Activated T-cell treated with anti-CD3 and anti-CD28 coated beads, Interleukin-2, amount 50 U/mL, for 1 hour (primary cell): ENCODE data around the gene TPM4.

Experiments
- DNase-seq: peaks from one replicate; pipeline ENCODE4 v3.0.0-alpha.2; 2020

The TPM4 gene

DNA sequence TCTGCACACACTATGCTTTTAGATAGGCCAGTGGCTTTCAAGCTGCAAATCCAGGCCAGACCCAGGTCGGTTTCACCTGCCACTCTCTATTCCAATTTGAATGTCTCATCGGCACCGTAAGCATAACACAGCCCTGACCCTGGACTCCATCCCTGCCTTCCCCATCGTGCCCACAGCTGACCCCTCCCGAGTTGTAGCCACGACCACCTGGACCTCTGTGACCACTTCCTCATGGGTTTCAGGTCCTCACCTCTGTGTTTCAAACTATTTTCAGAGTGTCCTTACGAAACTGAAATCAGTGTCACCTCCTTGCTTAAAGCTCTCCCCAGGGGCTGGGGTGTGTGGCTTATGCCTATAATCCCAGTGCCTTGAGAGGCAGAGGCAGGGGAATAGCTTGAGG is 58.2 kb downstream of the TPM4 start:
- DNase-seq = no peak

DNA sequence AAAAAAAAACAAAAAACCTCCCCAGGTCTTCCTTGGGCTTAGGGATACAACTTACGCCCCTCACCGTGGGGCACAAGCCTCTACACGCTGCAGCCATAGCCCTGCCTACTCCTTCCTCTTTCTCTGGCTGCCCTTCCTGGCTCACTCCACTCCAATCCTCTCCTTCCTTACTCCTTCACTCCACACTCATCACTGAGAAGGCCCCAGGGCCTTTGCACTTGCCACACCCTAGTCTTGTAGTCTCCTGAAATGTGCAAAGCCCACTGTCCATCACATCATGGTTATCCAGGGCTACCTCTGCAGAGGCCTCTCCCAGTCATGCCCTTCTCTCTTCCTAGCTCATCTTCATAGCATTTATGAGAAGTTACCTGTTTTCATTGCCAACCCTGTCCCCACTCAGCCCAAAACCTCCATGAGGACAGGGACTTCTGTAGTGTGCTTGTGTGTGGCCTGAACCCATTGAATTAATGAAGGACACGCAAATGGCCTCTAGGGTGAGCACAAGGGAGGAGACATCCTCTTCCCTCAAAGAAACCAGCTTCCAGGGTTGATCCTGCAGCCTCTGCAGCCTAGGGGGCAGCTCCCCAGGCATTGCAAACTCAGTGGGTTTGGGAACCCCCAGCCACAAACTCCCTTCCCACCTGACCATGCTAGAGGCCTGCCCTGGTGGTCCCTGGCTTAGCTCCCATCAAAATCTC is 59.3 kb downstream of the TPM4 start:
- DNase-seq = no peak

DNA sequence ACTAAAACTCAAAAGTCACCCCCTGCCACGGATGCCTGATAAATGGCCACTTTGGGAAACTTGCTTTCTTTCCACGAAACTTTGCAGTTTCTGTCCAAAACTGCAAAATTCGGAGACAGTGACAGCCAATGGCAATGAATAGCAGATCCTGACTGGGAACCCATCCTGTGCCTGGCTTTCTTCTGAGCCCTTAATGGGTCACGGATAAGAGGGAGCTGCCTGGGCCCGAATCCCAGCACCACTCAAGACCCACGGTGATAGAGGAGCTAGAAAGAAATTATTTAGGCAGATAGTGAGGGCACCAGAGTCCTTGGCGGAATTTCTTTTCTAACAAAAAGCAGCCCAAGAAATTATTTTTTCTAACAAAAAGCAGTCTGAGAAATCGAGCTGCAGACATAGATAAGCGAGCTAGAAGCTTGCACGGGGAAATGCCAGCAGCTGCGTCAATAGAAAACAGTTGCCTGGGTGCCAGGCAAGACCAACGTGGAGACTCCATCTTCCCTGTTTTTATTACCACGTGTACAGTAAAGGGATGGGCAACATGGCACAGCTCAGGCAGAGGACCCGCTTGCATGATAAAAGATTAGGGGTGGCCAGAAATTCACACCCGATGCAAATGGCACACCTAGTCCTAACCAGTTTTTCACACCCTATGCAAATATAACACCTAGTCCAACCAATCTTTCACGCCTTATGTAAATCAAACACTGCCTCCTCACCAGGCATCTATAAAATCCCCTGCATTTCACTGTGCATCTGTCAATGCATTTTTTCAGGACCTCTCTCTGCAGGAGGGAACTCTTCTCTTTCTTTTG is 60.1 kb downstream of the TPM4 start:
- DNase-seq = no peak

DNA sequence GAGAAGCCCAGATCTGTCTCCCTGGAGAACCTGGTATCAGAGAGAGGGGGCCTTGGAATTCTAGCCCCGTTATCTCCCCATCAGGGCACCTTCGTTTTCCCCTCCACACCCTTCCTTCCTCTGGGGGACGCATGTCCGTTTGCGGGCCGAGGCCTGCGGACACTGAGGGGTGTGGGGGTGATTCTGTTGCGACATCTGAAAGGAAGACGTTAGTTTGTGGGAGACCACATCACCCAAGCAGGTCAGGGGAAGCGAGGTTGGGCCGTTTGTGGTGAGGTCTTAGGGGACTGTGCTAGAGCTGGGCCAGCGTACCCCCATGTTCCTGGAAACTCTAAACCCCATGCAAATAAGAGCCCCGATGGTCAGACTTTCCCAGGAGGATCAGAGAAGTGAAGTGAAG is 63.5 kb downstream of the TPM4 start:
- no peak for DNase-seq

DNA sequence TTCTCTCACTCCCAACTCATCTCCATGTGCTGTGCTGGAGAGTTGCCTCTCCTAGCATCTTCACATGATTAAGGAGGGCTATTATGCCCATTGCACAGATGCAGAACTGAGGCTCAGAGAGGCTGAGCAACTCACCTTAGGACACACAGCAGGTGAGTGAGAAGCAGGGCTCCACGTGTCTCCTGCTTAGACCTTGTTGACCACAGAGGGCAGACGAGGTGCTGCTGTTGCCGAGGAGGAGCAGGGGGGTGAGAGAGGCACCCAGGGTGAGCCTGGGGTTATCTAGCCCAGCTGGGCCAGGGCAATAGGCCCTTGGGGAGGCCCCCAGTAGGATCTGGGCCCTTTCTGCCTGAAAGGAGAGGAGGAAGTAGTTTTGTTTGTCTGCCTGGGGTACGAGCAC is 64.7 kb downstream of the TPM4 start:
- no peak for DNase-seq

DNA sequence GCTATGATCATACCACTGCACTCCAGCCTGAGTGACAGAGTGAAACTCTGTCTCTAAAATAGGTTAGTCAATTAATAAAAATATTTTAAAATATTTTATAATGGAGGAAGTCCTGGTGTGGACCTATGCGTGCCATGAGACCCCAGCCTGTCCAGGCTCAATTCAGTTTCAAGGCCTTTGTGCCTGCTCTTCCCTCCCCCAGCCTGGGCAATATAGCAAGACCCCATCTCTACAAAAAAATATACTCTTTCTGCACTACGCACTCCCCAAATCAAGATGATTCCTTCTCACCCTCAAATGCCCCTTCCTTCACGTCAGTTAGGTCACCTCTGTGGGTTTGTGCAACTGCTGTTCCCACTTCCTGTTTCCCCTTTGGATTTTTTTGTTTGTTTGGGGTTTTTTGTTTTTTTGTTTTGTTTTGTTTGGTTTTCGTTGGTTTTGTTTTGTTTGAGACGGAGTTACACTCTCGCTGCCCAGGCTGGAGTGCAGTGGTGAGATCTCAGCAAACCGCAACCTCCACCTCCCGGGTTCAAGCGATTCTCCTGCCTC is 65.8 kb downstream of the TPM4 start:
- DNase-seq = no peak

DNA sequence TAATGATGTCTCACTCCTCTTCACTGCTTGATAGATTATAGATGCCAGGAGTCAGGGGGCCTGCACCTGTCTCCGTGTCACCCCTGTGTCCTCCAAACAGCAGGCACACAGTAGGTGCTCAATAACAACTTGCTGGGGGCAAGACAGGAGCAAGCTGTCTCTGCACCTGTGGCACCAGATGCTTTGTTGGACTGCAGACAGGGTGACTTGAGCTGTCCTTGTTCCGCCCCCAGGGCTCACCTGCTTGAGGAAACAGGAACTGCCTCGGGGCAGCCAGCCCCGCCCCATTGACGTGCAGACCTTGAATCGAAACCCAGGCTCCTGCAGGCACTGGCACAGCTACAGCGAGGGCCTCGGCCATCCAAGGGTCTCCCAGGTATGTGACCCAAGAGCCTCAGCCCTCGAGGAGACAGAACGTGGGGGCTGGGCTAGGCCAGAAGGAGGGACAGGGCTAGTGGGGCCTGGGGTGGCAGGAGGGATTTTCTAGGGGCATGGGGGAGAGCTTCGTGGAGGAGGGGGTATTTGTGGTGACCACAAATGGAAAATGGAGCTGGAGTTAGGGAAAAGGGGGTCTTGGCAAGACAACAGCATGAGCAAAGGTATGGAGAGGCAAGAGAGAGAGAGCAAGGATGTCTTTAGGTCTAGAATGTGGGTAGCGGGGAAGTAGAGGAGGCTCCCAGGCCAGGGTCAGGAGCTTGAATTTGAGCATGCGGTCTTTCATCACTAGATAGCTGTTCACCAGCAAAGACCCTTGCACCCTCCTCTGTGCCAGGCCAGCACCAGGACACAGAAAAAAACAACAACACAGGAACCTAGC is 67.3 kb downstream of the TPM4 start, which contains the start of gene HSH2D:
TSS of gene HSH2D (plus strand) at position 287 of the 817 bp plus-strand sequence. CDS start 5,066 bp downstream, outside the sequence.
- DNase-seq = peak; percentile 77

DNA sequence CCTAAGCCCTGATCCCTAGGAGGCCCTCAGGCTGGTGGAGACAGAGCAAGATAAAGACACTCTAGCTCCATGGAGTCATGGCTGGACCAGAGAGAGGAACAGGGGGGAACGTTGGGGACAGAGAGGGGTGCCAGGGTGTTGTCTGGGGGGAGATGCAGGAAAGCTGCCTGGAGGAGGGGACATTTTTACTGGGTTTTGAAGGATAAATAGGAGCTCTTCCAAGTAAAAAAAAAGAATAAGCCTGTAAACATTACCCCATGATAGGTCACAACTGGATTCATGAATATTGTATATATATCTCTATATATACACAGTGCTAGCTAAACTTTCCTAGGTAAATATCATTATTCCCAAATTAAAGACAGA is 67.9 kb downstream of the TPM4 start:
- DNase-seq = no peak

DNA sequence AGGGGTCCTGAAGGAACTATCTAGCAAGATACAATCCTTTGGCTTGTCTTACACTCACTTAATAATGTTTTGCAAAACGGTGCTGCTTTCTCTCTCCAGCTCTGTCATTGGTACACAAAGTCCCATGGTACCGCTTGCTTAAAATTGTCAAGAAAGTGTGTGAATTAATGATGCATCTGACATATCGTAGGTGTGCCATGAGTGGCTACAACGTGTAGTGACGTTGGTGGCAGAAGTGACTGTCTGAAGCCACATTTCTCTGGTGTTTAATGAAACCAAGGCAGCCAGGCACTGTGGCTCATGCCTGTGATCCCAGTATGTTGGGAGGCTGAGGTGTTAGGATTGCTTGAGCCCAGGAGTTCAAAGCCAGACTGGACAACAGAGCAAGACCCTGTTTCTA is 69.8 kb downstream of the TPM4 start:
- DNase-seq = no peak

DNA sequence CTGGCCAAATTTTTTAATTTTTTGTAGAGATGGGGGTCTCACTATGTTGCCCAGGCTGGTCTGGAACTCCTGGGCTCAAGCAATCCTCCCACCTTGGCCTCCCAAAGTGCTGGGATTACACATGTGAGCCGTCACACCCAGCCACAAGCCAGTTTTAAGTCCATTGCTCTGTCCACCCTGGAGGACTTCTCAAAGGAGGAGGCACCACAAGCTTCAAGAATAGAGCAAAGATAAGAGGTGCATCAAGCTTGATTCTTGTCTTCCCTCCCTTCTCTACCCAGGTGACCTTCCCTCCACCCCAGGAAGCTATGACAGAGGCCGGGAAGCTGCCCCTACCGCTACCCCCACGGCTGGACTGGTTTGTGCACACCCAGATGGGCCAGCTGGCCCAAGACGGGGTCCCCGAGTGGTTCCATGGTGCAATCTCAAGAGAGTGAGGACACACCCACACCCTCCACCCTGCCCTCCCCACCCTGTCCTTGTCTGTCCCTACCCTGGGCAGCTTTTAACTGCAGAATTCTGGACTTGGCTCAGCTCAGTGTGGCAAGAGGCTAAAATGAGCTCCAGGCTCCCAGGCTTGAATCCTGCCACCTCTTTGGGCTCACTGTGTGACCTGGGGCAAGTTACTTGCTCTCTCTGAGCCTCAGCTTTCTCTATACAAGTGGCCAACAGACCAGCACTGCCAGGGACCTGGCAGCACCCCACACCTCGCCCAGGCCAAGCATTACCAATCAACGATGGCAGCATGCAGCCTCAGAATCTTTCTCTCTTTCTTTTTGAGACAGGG is 72.3 kb downstream of the TPM4 start:
- DNase-seq = no peak
